ENCODE measurements around the gene TMED4.
A peak's percentile ranks its signal among the peaks of the same experiment; 100 is the strongest.
"Not testable (repeated sequence)": the region's sequence is repeated elsewhere in the genome, so short reads cannot be mapped to it uniquely, and the experiment has no call there.

Gene TMED4

GRCh38 chr7:44561962-44562621 is 19.9 kb downstream of the TMED4 start:
- H3K27ac ChIP-seq (ENCODE audit: low read depth in 2 of 2, low read length in 2 of 2), result no peak overlapping the region

GRCh38 chr7:44561481-44561880 is 20.6 kb downstream of the TMED4 start:
- no peak overlapping the region for H3K9ac ChIP-seq (ENCODE audit: low read depth in 1 of 2, low read length in 2 of 2)
- peaks cover 0 to 8% of the 10 kb centered on the region in 2 donors for H3K4me1 ChIP-seq (ENCODE audit: control insufficient read depth in 2 of 2, insufficient read depth in 2 of 2, low read length in 2 of 2)
- H3K9me3 ChIP-seq (ENCODE audit: control insufficient read depth in 2 of 2, low read length in 2 of 2), result no peaks in the 10 kb centered on the region
- no peaks in the 10 kb centered on the region for H3K27me3 ChIP-seq (ENCODE audit: control insufficient read depth in 2 of 2, insufficient read depth in 2 of 2, low read length in 2 of 2)
- no peak overlapping the region for H3K4me3 ChIP-seq (ENCODE audit: low read length in 2 of 2)
- no peak overlapping the region for H3K27ac ChIP-seq (ENCODE audit: low read depth in 2 of 2, low read length in 2 of 2)
- peaks cover 12 to 21% of the 10 kb centered on the region in 2 donors for H3K36me3 ChIP-seq (ENCODE audit: control insufficient read depth in 2 of 2, insufficient read depth in 2 of 2, low read length in 2 of 2)

More at GRCh38 chr7:44561962-44562621, 19.9 kb downstream of the TMED4 start:
- no peaks in the 10 kb centered on the region for H3K27me3 ChIP-seq (ENCODE audit: control insufficient read depth in 2 of 2, insufficient read depth in 2 of 2, low read length in 2 of 2)
- H3K36me3 ChIP-seq (ENCODE audit: control insufficient read depth in 2 of 2, insufficient read depth in 2 of 2, low read length in 2 of 2), result peaks cover 18 to 26% of the 10 kb centered on the region in 2 donors
- H3K9me3 ChIP-seq (ENCODE audit: control insufficient read depth in 2 of 2, low read length in 2 of 2), result no peaks in the 10 kb centered on the region
- no peak overlapping the region for H3K9ac ChIP-seq (ENCODE audit: low read depth in 1 of 2, low read length in 2 of 2)
- no peak overlapping the region for H3K4me3 ChIP-seq (ENCODE audit: low read length in 2 of 2)
- peaks cover 0 to 8% of the 10 kb centered on the region in 2 donors for H3K4me1 ChIP-seq (ENCODE audit: control insufficient read depth in 2 of 2, insufficient read depth in 2 of 2, low read length in 2 of 2)

GRCh38 chr7:44559485-44559884 is 22.5 kb downstream of the TMED4 start:
- H3K9ac ChIP-seq (ENCODE audit: low read depth in 1 of 2, low read length in 2 of 2), result no peak overlapping the region
- peaks cover 2 to 4% of the 10 kb centered on the region in 2 donors for H3K36me3 ChIP-seq (ENCODE audit: control insufficient read depth in 2 of 2, insufficient read depth in 2 of 2, low read length in 2 of 2)
- no peak overlapping the region for H3K27ac ChIP-seq (ENCODE audit: low read depth in 2 of 2, low read length in 2 of 2)

GRCh38 chr7:44557485-44557884 is 24.5 kb downstream of the TMED4 start:
- no peak overlapping the region for H3K27ac ChIP-seq (ENCODE audit: low read depth in 2 of 2, low read length in 2 of 2)
- peaks cover 0 to 8% of the 10 kb centered on the region in 2 donors for H3K4me1 ChIP-seq (ENCODE audit: control insufficient read depth in 2 of 2, insufficient read depth in 2 of 2, low read length in 2 of 2)
- no peaks in the 10 kb centered on the region for H3K27me3 ChIP-seq (ENCODE audit: control insufficient read depth in 2 of 2, insufficient read depth in 2 of 2, low read length in 2 of 2)
- H3K4me3 ChIP-seq (ENCODE audit: low read length in 2 of 2), result no peak overlapping the region
- H3K9ac ChIP-seq (ENCODE audit: low read depth in 1 of 2, low read length in 2 of 2), result no peak overlapping the region
- H3K36me3 ChIP-seq (ENCODE audit: control insufficient read depth in 2 of 2, insufficient read depth in 2 of 2, low read length in 2 of 2), result no peaks in the 10 kb centered on the region
- no peaks in the 10 kb centered on the region for H3K9me3 ChIP-seq (ENCODE audit: control insufficient read depth in 2 of 2, low read length in 2 of 2)

More at GRCh38 chr7:44559485-44559884, 22.5 kb downstream of the TMED4 start:
- Histone ChIP-seq H3K4me3 (ENCODE audit: low read length in 2 of 2) (no peak overlapping the region), H3K27me3 (ENCODE audit: control insufficient read depth in 2 of 2, insufficient read depth in 2 of 2, low read length in 2 of 2) (no peaks in the 10 kb centered on the region), H3K4me1 (ENCODE audit: control insufficient read depth in 2 of 2, insufficient read depth in 2 of 2, low read length in 2 of 2) (peaks cover 0 to 8% of the 10 kb centered on the region in 2 donors), H3K9me3 (ENCODE audit: control insufficient read depth in 2 of 2, low read length in 2 of 2) (no peaks in the 10 kb centered on the region)

- no peak overlapping the region for H3K4me3 ChIP-seq (ENCODE audit: low read length in 2 of 2)
- no peak overlapping the region for H3K27ac ChIP-seq (ENCODE audit: low read depth in 2 of 2, low read length in 2 of 2)
- H3K9me3 ChIP-seq (ENCODE audit: control insufficient read depth in 2 of 2, low read length in 2 of 2), result no peaks in the 10 kb centered on the region
- H3K27me3 ChIP-seq (ENCODE audit: control insufficient read depth in 2 of 2, insufficient read depth in 2 of 2, low read length in 2 of 2), result no peaks in the 10 kb centered on the region
- H3K36me3 ChIP-seq (ENCODE audit: control insufficient read depth in 2 of 2, insufficient read depth in 2 of 2, low read length in 2 of 2), result no peaks in the 10 kb centered on the region
- no peaks in the 10 kb centered on the region for H3K4me1 ChIP-seq (ENCODE audit: control insufficient read depth in 2 of 2, insufficient read depth in 2 of 2, low read length in 2 of 2)
- no peak overlapping the region for H3K9ac ChIP-seq (ENCODE audit: low read depth in 1 of 2, low read length in 2 of 2)
These were observed 26.7 kb downstream of the TMED4 start for GRCh38 chr7:44555350-44555749.

GRCh38 chr7:44552473-44553005 is 29.5 kb downstream of the TMED4 start:
- not testable (repeated sequence) for H3K27ac ChIP-seq (ENCODE audit: low read depth in 2 of 2, low read length in 2 of 2); H3K9me3 ChIP-seq (ENCODE audit: control insufficient read depth in 2 of 2, low read length in 2 of 2); H3K4me3 ChIP-seq (ENCODE audit: low read length in 2 of 2); H3K9ac ChIP-seq (ENCODE audit: low read depth in 1 of 2, low read length in 2 of 2); H3K4me1 ChIP-seq (ENCODE audit: control insufficient read depth in 2 of 2, insufficient read depth in 2 of 2, low read length in 2 of 2); H3K36me3 ChIP-seq (ENCODE audit: control insufficient read depth in 2 of 2, insufficient read depth in 2 of 2, low read length in 2 of 2); H3K27me3 ChIP-seq (ENCODE audit: control insufficient read depth in 2 of 2, insufficient read depth in 2 of 2, low read length in 2 of 2)

- Histone ChIP-seq H3K27me3 (ENCODE audit: control insufficient read depth in 2 of 2, insufficient read depth in 2 of 2, low read length in 2 of 2) (no peaks in the 10 kb centered on the region), H3K27ac (ENCODE audit: low read depth in 2 of 2, low read length in 2 of 2) (no peak overlapping the region), H3K36me3 (ENCODE audit: control insufficient read depth in 2 of 2, insufficient read depth in 2 of 2, low read length in 2 of 2) (no peaks in the 10 kb centered on the region), H3K4me3 (ENCODE audit: low read length in 2 of 2) (no peak overlapping the region), H3K4me1 (ENCODE audit: control insufficient read depth in 2 of 2, insufficient read depth in 2 of 2, low read length in 2 of 2) (no peaks in the 10 kb centered on the region), H3K9ac (ENCODE audit: low read depth in 1 of 2, low read length in 2 of 2) (no peak overlapping the region), H3K9me3 (ENCODE audit: control insufficient read depth in 2 of 2, low read length in 2 of 2) (no peaks in the 10 kb centered on the region)
These were observed 32.6 kb downstream of the TMED4 start for GRCh38 chr7:44549457-44549856.

GRCh38 chr7:44548893-44549292 is 33.1 kb downstream of the TMED4 start:
- Histone ChIP-seq H3K36me3 (ENCODE audit: control insufficient read depth in 2 of 2, insufficient read depth in 2 of 2, low read length in 2 of 2) (no peaks in the 10 kb centered on the region), H3K27ac (ENCODE audit: low read depth in 2 of 2, low read length in 2 of 2) (no peak overlapping the region), H3K4me3 (ENCODE audit: low read length in 2 of 2) (no peak overlapping the region), H3K9ac (ENCODE audit: low read depth in 1 of 2, low read length in 2 of 2) (no peak overlapping the region), H3K9me3 (ENCODE audit: control insufficient read depth in 2 of 2, low read length in 2 of 2) (no peaks in the 10 kb centered on the region), H3K27me3 (ENCODE audit: control insufficient read depth in 2 of 2, insufficient read depth in 2 of 2, low read length in 2 of 2) (no peaks in the 10 kb centered on the region), H3K4me1 (ENCODE audit: control insufficient read depth in 2 of 2, insufficient read depth in 2 of 2, low read length in 2 of 2) (no peaks in the 10 kb centered on the region)

- H3K36me3 ChIP-seq (ENCODE audit: control insufficient read depth in 2 of 2, insufficient read depth in 2 of 2, low read length in 2 of 2), result no peaks in the 10 kb centered on the region
These were observed 34.3 kb downstream of the TMED4 start for GRCh38 chr7:44547536-44548231.

GRCh38 chr7:44541876-44542610 is 40.0 kb downstream of the TMED4 start:
- Histone ChIP-seq H3K4me3 (ENCODE audit: low read length in 2 of 2) (no peak overlapping the region), H3K9me3 (ENCODE audit: control insufficient read depth in 2 of 2, low read length in 2 of 2) (no peaks in the 10 kb centered on the region), H3K27me3 (ENCODE audit: control insufficient read depth in 2 of 2, insufficient read depth in 2 of 2, low read length in 2 of 2) (no peaks in the 10 kb centered on the region), H3K4me1 (ENCODE audit: control insufficient read depth in 2 of 2, insufficient read depth in 2 of 2, low read length in 2 of 2) (no peaks in the 10 kb centered on the region), H3K36me3 (ENCODE audit: control insufficient read depth in 2 of 2, insufficient read depth in 2 of 2, low read length in 2 of 2) (no peaks in the 10 kb centered on the region), H3K27ac (ENCODE audit: low read depth in 2 of 2, low read length in 2 of 2) (no peak overlapping the region), H3K9ac (ENCODE audit: low read depth in 1 of 2, low read length in 2 of 2) (no peak overlapping the region)

More at GRCh38 chr7:44547536-44548231, 34.3 kb downstream of the TMED4 start:
- H3K9me3 ChIP-seq (ENCODE audit: control insufficient read depth in 2 of 2, low read length in 2 of 2), result no peaks in the 10 kb centered on the region
- no peaks in the 10 kb centered on the region for H3K27me3 ChIP-seq (ENCODE audit: control insufficient read depth in 2 of 2, insufficient read depth in 2 of 2, low read length in 2 of 2)
- no peak overlapping the region for H3K4me3 ChIP-seq (ENCODE audit: low read length in 2 of 2)
- H3K27ac ChIP-seq (ENCODE audit: low read depth in 2 of 2, low read length in 2 of 2), result no peak overlapping the region
- H3K4me1 ChIP-seq (ENCODE audit: control insufficient read depth in 2 of 2, insufficient read depth in 2 of 2, low read length in 2 of 2), result no peaks in the 10 kb centered on the region
- peak overlapping the region in 1 of 2 donors; percentile 18 for H3K9ac ChIP-seq (ENCODE audit: low read depth in 1 of 2, low read length in 2 of 2)
